SJSA1 (cell line): ENCODE data around the gene EHD2. TPM values are rescaled to one million over a fixed set of nuclear protein-coding genes. Genes with fewer than 3 reads are reported as not detected.
"Not testable (repeated sequence)": the region's sequence is repeated elsewhere in the genome, so short reads cannot be mapped to it uniquely, and the experiment has no call there.

Source experiments
- DNase-seq, 2 experiments: peaks; one replicate each; pipeline ENCODE4 v3.0.0-alpha.2; 2015 to 2020; ENCODE audit warnings: low spot score in 2 of 2, low read depth in 1 of 2
- H3K27ac ChIP-seq: fragments of 250-450 bp; sonication (Bioruptor Pico); 2 replicates; pipeline ENCODE4 v1.5.1; 2020; ENCODE audit warnings: mild to moderate bottlenecking, moderate library complexity
- H3K27me3 ChIP-seq: fragments of 250-450 bp; sonication (Bioruptor Pico); replicated peaks from 2 replicates; pipeline ENCODE4 v1.5.1; 2020; ENCODE audit warnings: mild to moderate bottlenecking, moderate library complexity
- H3K36me3 ChIP-seq: fragments of 250-450 bp; sonication (Bioruptor Pico); 2 replicates; pipeline ENCODE4 v1.5.1; 2020; ENCODE audit warnings: mild to moderate bottlenecking
- H3K4me1 ChIP-seq: fragments of 250-450 bp; sonication (Bioruptor Pico); replicated peaks from 2 replicates; pipeline ENCODE4 v1.6.1; 2021; ENCODE audit warnings: mild to moderate bottlenecking
- H3K4me3 ChIP-seq: fragments of 250-450 bp; sonication (Bioruptor Pico); 2 replicates; pipeline ENCODE4 v1.5.1; 2020; ENCODE audit warnings: mild to moderate bottlenecking
- H3K9me3 ChIP-seq: fragments of 250-450 bp; sonication (Bioruptor Pico); replicated peaks from 2 replicates; pipeline ENCODE4 v1.5.1; 2020; ENCODE audit warnings: mild to moderate bottlenecking
- total RNA-seq: library from RNA; depleted of rRNA; stranded (reverse); fragments of >200 nt; shearing (Covaris generic); gene quantifications from 2 replicates; pipeline ENCODE4 v1.2.3, GENCODE V29; 2014; rRNA removed

The EHD2 gene
- total RNA-seq, 1 experiment from 2014 or later: 35.9 TPM

- H3K9me3 ChIP-seq, H3K27me3 ChIP-seq, H3K4me3 ChIP-seq, H3K27ac ChIP-seq, DNase-seq, H3K4me1 ChIP-seq: not testable (repeated sequence)
- peaks cover 21% of the 10 kb centered on the region for H3K36me3 ChIP-seq
Measured at GRCh38 chr19:47789811-47790210, 76.6 kb downstream of the EHD2 start.

GRCh38 chr19:47790398-47790814 lies 77.2 kb downstream of the EHD2 start:
- H3K27me3 ChIP-seq: no peaks in the 10 kb centered on the region
- DNase-seq: peak; percentile 15 to 81
- no peak overlapping the region for H3K27ac ChIP-seq
- H3K4me1 ChIP-seq: no peaks in the 10 kb centered on the region
- H3K9me3 ChIP-seq: no peaks in the 10 kb centered on the region
- H3K4me3 ChIP-seq: no peak overlapping the region
- peaks cover 16% of the 10 kb centered on the region for H3K36me3 ChIP-seq

GRCh38 chr19:47792616-47793015 lies 79.4 kb downstream of the EHD2 start:
- H3K4me1 ChIP-seq: no peaks in the 10 kb centered on the region
- no peak for DNase-seq
- H3K27me3 ChIP-seq: no peaks in the 10 kb centered on the region
- no peak overlapping the region for H3K27ac ChIP-seq
- H3K9me3 ChIP-seq: no peaks in the 10 kb centered on the region
- no peak overlapping the region for H3K4me3 ChIP-seq
- peaks cover 5% of the 10 kb centered on the region; the same call in 1 of the 2 replicates for H3K36me3 ChIP-seq

Other genes starting within 250 kb of the EHD2 start
- not detected in 2 replicates for gene SLC8A2, start 241.5 kb upstream of the EHD2 start, total RNA-seq
- 3.2 and 7.2 TPM in 2 replicates for gene KPTN, start 229.2 kb upstream of the EHD2 start, total RNA-seq
- 87.5 and 132 TPM in 2 replicates for gene NAPA, start 198.4 kb upstream of the EHD2 start, total RNA-seq
- gene ZNF541, start 140.3 kb upstream of the EHD2 start, total RNA-seq: not detected in 2 replicates
- gene BICRA, start 104.3 kb upstream of the EHD2 start, total RNA-seq: 0.66 and 3.5 TPM in 2 replicates
- gene NOP53, start 32.1 kb downstream of the EHD2 start, total RNA-seq: 48.9 and 54.0 TPM in 2 replicates
- gene SELENOW, start 65.3 kb downstream of the EHD2 start, total RNA-seq: 394 and 455 TPM in 2 replicates
- not detected in 2 replicates for gene TPRX1, start 91.1 kb downstream of the EHD2 start, total RNA-seq
- gene CRX, start 108.5 kb downstream of the EHD2 start, total RNA-seq: not detected in 2 replicates
- not detected in 2 replicates for gene TPRX2, start 145.8 kb downstream of the EHD2 start, total RNA-seq
- not detected in 2 replicates for gene SULT2A1, start 172.9 kb downstream of the EHD2 start, total RNA-seq